ENCODE results near the gene CYP21A2. TPM values are rescaled to one million over a fixed set of nuclear protein-coding genes. Genes with fewer than 3 reads are reported as not detected.

CYP21A2 gene
- total RNA-seq, 1 donor from 2014 or later = 2.0 TPM

GRCh38 chr6:32073613-32074012, 35.4 kb downstream of the CYP21A2 start:
- intact Hi-C loops (cut with DNase I) = no loop called here
- DNase-seq (ENCODE audit: low spot score) = no peak

- DNase-seq (ENCODE audit: low spot score) = no peak
- intact Hi-C loops (cut with DNase I) = no loop called here
Observed at GRCh38 chr6:32074996-32075532, 36.8 kb downstream of the CYP21A2 start.

GRCh38 chr6:32075781-32076180, 37.6 kb downstream of the CYP21A2 start:
- no peak for DNase-seq (ENCODE audit: low spot score)
- intact Hi-C loops (cut with DNase I) = no loop called here

- DNase-seq (ENCODE audit: low spot score) = no peak
- intact Hi-C loops (cut with DNase I) = no loop called here
Observed at GRCh38 chr6:32076321-32076809, 38.1 kb downstream of the CYP21A2 start.

GRCh38 chr6:32079566-32080290, 41.5 kb downstream of the CYP21A2 start:
- intact Hi-C loops (cut with DNase I) = no loop called here
- no peak for DNase-seq (ENCODE audit: low spot score)

- intact Hi-C loops (cut with DNase I) = no loop called here
- DNase-seq (ENCODE audit: low spot score) = no peak
Observed at GRCh38 chr6:32081168-32081990, 43.2 kb downstream of the CYP21A2 start.

- no peak for DNase-seq (ENCODE audit: low spot score)
- intact Hi-C loops (cut with DNase I) = no loop called here
Observed at GRCh38 chr6:32082478-32082877, 44.3 kb downstream of the CYP21A2 start.

GRCh38 chr6:32082935-32083334, 44.7 kb downstream of the CYP21A2 start:
- intact Hi-C loops (cut with DNase I) = no loop called here
- DNase-seq (ENCODE audit: low spot score) = no peak

GRCh38 chr6:32083812-32084768, 45.9 kb downstream of the CYP21A2 start:
- no peak for DNase-seq (ENCODE audit: low spot score)
- intact Hi-C loops (cut with DNase I) = no loop called here

- DNase-seq (ENCODE audit: low spot score) = no peak
- intact Hi-C loops (cut with DNase I) = no loop called here
Observed at GRCh38 chr6:32084780-32085179, 46.6 kb downstream of the CYP21A2 start.

GRCh38 chr6:32085759-32086459, 47.7 kb downstream of the CYP21A2 start:
- intact Hi-C loops (cut with DNase I) = no loop called here
- DNase-seq (ENCODE audit: low spot score) = no peak

- intact Hi-C loops (cut with DNase I) = no loop called here
- DNase-seq (ENCODE audit: low spot score) = no peak
Observed at GRCh38 chr6:32086661-32087573, 48.7 kb downstream of the CYP21A2 start.

- peak; percentile 87 for DNase-seq (ENCODE audit: low spot score)
- intact Hi-C loops (cut with DNase I) = no loop called here
Observed at GRCh38 chr6:32087574-32088486, 49.6 kb downstream of the CYP21A2 start.

- no peak for DNase-seq (ENCODE audit: low spot score)
- intact Hi-C loops (cut with DNase I) = no loop called here
Observed at GRCh38 chr6:32088487-32089049, 50.4 kb downstream of the CYP21A2 start.

- intact Hi-C loops (cut with DNase I) = no loop called here
- no peak for DNase-seq (ENCODE audit: low spot score)
Observed at GRCh38 chr6:32089082-32089828, 51.0 kb downstream of the CYP21A2 start.
